ENCODE data around the gene CSF1R.

The CSF1R gene

DNA sequence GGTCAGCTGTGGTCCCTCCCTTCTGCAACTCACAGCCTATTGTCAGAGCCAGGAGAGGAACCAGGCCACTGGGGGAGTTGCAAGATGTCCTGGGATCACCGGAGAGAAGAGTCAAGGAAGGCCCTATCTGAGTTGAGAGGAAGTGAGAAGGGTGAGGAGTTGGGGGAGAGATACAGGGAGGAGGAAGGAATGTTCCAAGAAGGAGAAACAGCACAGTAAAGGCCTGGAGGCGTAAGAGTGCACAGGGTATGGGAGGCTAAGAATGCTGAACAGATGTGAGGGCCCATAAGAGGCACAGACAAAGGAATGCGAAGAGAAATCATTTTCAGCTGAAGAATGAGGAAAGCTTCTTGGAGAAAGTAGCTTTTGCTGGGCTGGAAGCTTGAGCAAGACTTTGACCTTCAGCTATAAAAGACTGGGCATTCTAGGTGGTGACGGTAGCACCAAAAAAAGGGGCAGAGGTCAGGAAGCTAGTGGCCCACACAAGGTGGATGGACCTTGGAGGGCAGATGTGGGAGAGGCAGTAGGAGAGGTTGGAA is 21.6 kb upstream of the CSF1R start:
- ChIA-PET CTCF (interaction anchor here (0.7 to 0.9 kb wide), 3 partner anchors 11 to 228 kb away, joined by 3 to 5 read pairs (median 4); no protein-coding TSS in a partner anchor), POLR2A (no interaction called here)
- Histone ChIP-seq H3K27ac (ENCODE audit: extremely low read depth, low read depth, low read length) (no peak overlapping the region), H3K9me3 (ENCODE audit: control insufficient read depth, insufficient read depth, low read depth, low read length) (no peaks in the 10 kb centered on the region), H3K4me1 (ENCODE audit: control insufficient read depth, insufficient read depth, low read length) (no peaks in the 10 kb centered on the region), H3K36me3 (ENCODE audit: control insufficient read depth in 2 of 2, insufficient read depth in 1 of 2, low read length in 2 of 2) (no peaks in the 10 kb centered on the region), H3K4me3 (ENCODE audit: low read depth, low read length) (no peak overlapping the region)
- TF ChIP-seq, protein P1, sequence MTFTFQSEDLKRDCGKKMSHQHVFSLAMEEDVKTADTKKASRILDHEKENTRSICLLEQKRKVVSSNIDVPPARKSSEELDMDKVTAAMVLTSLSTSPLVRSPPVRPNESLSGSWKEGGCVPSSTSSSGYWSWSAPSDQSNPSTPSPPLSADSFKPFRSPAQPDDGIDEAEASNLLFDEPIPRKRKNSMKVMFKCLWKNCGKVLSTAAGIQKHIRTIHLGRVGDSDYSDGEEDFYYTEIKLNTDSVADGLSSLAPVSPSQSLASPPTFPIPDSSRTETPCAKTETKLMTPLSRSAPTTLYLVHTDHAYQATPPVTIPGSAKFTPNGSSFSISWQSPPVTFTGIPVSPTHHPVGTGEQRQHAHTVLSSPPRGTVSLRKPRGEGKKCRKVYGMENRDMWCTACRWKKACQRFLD (tag by site-specific recombination; IDR thresholded peaks at IDR 0.05): no peak
- TF ChIP-seq ZNF433 (tag by site-specific recombination; IDR thresholded peaks at IDR 0.05; ENCODE audit: low read depth) (no peak), PRDM1 (tag by site-specific recombination; IDR thresholded peaks at IDR 0.05) (0 out of 2 replicates have a peak, but pooled peaks have one; percentile 24), TSHZ1 (tag by site-specific recombination; IDR thresholded peaks at IDR 0.05; ENCODE audit: borderline replicate concordance) (no peak)

- ChIA-PET POLR2A (no interaction called here), CTCF (interaction anchor here (0.6 to 0.7 kb wide), 3 partner anchors 12 to 105 kb away, joined by 3 read pairs; no protein-coding TSS in a partner anchor)
- TF ChIP-seq ZFHX2 (tag by site-specific recombination; conservative IDR thresholded peaks at IDR 0.05) (peak; percentile 30; the same call in 1 of the 2 replicates), ZNF600 (tag by site-specific recombination; IDR thresholded peaks at IDR 0.05) (peak; percentile 60), OSR2 (tag by site-specific recombination; IDR thresholded peaks at IDR 0.05) (0 out of 2 replicates have a peak, but pooled peaks have one; percentile 23)
- TF ChIP-seq, protein P2, sequence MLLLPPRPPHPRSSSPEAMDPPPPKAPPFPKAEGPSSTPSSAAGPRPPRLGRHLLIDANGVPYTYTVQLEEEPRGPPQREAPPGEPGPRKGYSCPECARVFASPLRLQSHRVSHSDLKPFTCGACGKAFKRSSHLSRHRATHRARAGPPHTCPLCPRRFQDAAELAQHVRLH (tag by site-specific recombination; IDR thresholded peaks at IDR 0.05): no peak
- TF ChIP-seq, protein P3, sequence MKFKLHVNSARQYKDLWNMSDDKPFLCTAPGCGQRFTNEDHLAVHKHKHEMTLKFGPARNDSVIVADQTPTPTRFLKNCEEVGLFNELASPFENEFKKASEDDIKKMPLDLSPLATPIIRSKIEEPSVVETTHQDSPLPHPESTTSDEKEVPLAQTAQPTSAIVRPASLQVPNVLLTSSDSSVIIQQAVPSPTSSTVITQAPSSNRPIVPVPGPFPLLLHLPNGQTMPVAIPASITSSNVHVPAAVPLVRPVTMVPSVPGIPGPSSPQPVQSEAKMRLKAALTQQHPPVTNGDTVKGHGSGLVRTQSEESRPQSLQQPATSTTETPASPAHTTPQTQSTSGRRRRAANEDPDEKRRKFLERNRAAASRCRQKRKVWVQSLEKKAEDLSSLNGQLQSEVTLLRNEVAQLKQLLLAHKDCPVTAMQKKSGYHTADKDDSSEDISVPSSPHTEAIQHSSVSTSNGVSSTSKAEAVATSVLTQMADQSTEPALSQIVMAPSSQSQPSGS (tag by site-specific recombination; IDR thresholded peaks at IDR 0.05; ENCODE audit: low read depth): 0 out of 2 replicates have a peak, but pooled peaks have one; percentile 65
Measured at GRCh38 chr5:150106674-150107426, 20.5 kb upstream of the CSF1R start.

GRCh38 chr5:150105928-150106615 is 19.7 kb upstream of the CSF1R start:
- H3K9me3 ChIP-seq (ENCODE audit: control insufficient read depth, insufficient read depth, low read depth, low read length): no peaks in the 10 kb centered on the region
- ChIA-PET CTCF (interaction anchor here (0.6 to 0.7 kb wide), 3 partner anchors 11 to 696 kb away, joined by 3 read pairs; no protein-coding TSS in a partner anchor), POLR2A (no interaction called here)
- no peak overlapping the region for H3K4me3 ChIP-seq (ENCODE audit: low read depth, low read length)
- no peaks in the 10 kb centered on the region for H3K4me1 ChIP-seq (ENCODE audit: control insufficient read depth, insufficient read depth, low read length)
- H3K27ac ChIP-seq (ENCODE audit: extremely low read depth, low read depth, low read length): no peak overlapping the region
- no peaks in the 10 kb centered on the region for H3K36me3 ChIP-seq (ENCODE audit: control insufficient read depth in 2 of 2, insufficient read depth in 1 of 2, low read length in 2 of 2)
- TF ChIP-seq, protein P4, sequence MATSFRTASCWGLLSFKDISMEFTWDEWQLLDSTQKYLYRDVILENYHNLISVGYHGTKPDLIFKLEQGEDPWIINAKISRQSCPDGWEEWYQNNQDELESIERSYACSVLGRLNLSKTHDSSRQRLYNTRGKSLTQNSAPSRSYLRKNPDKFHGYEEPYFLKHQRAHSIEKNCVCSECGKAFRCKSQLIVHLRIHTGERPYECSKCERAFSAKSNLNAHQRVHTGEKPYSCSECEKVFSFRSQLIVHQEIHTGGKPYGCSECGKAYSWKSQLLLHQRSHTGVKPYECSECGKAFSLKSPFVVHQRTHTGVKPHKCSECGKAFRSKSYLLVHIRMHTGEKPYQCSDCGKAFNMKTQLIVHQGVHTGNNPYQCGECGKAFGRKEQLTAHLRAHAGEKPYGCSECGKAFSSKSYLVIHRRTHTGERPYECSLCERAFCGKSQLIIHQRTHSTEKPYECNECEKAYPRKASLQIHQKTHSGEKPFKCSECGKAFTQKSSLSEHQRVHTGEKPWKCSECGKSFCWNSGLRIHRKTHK (tag by site-specific recombination; IDR thresholded peaks at IDR 0.05): no peak
- TF ChIP-seq ZEB2 (tag by site-specific recombination; IDR thresholded peaks at IDR 0.05): no peak
- no peak for TF ChIP-seq ZNF121 (tag by site-specific recombination; IDR thresholded peaks at IDR 0.05)
- TF ChIP-seq ZNF248 (tag by site-specific recombination; IDR thresholded peaks at IDR 0.05): no peak
- no peak for TF ChIP-seq ZNF701 (tag by site-specific recombination; IDR thresholded peaks at IDR 0.05)
- TF ChIP-seq ZFP3 (tag by site-specific recombination; IDR thresholded peaks at IDR 0.05; ENCODE audit: low read depth): no peak
- TF ChIP-seq FEZF1 (tag by site-specific recombination; IDR thresholded peaks at IDR 0.05): no peak
- TF ChIP-seq ZNF654 (tag by site-specific recombination; IDR thresholded peaks at IDR 0.05; ENCODE audit: low read depth): no peak
- no peak for TF ChIP-seq KLF16 (tag by site-specific recombination; IDR thresholded peaks at IDR 0.05)
- no peak for TF ChIP-seq BCL11B (tag by site-specific recombination; IDR thresholded peaks at IDR 0.05; ENCODE audit: low read depth)

More at GRCh38 chr5:150106674-150107426, 20.5 kb upstream of the CSF1R start:
- no peaks in the 10 kb centered on the region for H3K9me3 ChIP-seq (ENCODE audit: control insufficient read depth, insufficient read depth, low read depth, low read length)
- no peak overlapping the region for H3K4me3 ChIP-seq (ENCODE audit: low read depth, low read length)
- H3K36me3 ChIP-seq (ENCODE audit: control insufficient read depth in 2 of 2, insufficient read depth in 1 of 2, low read length in 2 of 2): no peaks in the 10 kb centered on the region
- no peak overlapping the region for H3K27ac ChIP-seq (ENCODE audit: extremely low read depth, low read depth, low read length)
- H3K4me1 ChIP-seq (ENCODE audit: control insufficient read depth, insufficient read depth, low read length): no peaks in the 10 kb centered on the region

Data from HEK293 (cell line).